Activated CD4-positive, alpha-beta T cell treated with anti-CD3 and anti-CD28 coated beads for 4 hours (primary cell): Measurements from ENCODE around the gene CRACR2B.
A peak's percentile ranks its signal among the peaks of the same experiment; 100 is the strongest.

Experiments used
- DNase-seq, 2 donors: peaks; one replicate each; pipeline ENCODE4 v3.0.0-alpha.2; 2020

The CRACR2B gene

DNA sequence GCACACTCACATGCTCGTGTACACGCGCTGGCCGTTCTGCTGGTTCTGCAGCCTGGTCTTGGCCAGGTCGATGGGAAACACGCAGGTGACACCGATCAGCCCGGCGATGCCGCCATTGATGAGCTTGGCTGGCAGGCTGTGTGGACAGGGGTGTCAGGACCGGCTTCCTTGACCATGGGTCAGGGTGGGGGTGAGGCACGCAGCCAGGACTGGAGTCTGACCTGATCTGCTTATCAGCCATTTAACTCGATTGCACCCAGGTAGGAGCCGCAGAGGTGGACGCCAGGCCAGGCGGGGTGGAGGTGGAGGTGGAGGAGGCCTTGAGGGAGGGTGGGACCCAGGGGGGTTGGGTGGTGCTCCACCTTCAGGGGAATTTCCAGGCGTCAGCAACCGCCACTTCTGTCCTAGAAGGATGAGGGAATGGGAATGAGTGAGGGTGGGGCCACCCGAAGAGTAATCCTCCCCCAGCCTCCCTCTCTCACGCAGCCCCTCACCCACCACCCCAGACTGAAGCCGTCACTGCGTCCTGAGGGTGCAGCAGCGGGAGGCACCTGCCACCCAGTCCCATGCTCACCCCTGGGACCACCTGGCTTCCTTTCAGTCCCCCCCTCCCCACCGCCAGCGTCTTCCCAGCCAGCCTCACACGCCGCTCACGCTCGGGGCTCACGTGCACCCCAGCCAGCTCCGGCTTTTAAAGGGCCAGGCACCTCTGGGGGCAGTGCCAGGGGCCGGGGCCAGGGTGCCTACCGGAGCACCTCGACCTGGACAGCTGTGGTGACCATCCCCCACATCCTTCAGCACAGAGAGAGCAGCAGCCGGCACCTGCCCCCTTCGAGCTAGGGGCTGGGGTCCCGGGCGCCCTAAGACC is 32.7 kb upstream of the CRACR2B start:
- DNase-seq = no peak

DNA sequence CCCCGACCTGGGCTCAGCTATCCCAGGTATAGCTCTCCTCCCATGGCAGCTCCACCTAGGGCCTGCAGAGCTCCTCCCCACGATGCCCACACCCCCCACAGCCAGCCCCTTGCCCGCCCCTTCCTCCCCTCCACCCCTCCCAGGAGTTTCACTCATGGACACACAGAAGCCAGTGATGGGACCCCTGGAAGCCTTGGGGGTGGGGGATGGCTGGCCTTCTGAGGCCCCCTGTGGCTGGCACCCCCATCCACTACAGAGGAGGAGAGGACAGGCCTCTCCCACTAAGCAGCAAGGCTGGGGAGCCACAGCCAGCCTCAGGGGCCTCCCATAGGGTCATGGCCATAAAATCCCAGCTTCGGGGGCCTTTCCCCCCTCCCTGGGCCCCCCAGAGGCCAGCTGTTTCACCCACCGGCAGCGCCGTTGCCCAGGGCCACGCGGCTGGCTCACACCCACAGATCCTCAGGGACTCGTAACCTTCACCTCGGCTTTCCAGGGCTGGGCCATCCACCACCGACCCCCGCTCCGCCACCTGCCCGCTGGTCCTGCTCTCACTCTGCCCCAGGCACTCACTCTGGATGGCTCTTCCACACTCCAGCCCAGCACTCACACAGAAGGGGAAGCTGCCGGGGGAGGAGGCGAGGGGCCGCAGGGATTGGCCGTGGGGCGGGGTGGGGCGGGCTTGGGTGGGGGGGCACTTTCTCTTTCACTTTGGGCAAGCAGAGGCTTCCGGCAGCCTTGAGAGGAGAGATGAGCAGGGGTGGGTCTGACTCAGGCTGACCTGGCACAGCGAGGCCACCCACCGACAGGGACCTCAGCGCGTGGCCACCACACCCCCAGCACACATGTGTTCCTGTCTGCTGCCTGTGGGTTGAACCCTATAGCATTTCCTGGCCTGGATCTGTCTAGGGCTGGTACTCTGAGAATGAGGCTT is 31.8 kb upstream of the CRACR2B start:
- DNase-seq = peak; percentile 77 to 86

DNA sequence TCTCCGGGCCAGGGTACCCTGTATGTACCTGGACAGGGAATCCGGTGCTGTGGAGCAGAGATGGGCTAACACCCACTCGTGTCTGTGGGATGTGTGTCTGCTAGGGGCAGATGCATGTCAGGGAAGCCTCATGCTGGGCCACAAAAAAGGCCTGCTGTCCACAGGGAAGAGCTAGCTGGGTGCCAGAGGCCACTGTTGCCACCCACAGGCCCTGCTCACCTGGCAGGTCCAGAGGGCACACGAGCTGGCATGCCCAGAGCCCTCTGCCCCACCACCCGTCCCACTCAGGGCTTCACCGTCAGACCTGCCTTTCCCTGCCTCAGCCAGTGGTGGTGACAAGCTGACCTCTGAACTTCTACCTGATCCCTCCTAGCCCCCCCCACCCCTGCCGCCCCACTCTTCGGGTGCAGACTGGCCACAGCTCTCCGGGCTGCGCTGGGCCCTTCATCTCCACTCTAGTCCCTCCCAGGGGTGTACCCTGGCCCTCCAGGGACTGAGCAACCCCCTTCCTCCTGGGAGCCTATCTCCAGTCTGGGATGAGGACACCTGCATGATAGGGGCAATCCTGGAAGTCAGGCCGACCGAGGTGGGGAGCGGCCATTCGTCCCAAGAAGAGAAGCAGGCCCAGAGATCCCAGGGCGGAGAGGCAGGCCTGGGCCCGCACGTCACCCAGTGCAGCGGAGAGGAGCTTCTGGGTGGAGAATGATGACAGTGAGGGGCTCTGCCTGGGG is 31.0 kb upstream of the CRACR2B start:
- no peak for DNase-seq

DNA sequence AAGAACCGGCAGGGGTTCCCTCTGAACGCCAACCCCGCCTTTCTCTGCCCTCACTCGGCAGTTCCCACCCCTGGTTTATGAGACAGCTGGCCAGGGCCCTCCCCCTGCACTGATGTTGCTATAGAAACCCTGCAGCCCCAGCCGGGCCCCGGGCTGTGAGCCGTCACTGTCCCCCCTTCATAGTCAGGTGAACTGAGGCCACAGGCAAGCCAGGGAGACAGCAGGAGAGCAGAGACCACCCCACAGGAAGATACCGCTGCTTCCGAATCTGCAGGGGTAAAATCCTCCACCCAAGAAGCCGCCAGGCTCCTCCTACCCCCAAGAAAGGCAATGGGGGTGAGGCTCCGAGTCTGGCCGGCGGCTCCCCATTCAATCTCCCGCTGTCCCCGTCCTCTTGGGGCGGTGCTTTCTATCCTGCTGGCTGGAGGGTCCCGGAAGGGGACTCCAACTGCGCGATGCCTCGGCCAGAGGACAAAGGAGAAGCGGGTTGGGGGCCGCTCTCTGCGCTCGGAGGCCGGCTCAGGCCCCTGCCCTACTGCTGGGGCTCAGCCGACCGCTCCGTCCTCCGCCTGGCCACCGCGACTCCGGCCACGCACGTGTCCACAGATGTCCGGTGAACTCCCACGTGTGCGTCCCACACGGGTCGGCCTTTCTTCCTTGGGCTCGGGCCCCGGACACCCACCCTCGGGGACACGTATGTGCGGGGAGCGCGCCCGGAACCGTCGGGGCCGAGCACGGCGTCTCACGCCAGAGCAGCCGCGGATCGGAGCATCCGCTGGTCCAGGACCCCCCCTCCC is 30.2 kb upstream of the CRACR2B start:
- DNase-seq = peak; percentile 59 to 63

DNA sequence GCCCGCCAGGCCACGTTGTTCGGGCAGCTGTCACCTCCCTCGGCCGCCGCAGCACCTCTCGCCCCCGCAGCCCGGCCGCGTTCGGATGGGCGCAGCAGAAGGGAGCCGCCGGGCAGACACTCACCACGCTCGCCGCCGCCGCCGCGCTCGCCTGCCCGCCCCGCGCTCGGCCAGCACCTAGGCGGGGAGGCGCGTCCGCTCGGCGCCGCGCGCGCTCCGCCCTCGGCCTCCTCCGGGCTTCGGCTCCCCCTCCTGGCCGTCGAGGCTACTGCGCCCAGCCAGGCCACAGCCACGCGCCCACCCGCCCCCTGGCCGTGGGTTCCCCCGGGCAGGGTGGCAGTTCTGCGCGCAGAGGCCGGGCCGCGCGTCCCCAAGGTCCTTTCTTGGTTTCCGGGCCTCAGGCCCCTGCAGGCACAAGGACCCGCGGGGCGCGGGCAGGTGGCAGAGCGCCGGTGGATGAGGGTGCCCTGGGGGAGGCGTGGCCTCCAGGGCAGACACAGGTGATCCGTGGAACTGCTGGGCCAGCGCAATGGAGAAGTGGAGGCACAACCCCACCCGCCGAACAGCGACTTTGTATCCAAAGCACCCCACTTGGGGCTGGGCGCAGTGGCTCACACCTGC is 29.5 kb upstream of the CRACR2B start, which contains the start of gene SLC25A22:
Gene SLC25A22, minus strand, starts transcription at position 189 of the 621 bp plus-strand sequence. CDS start 3,275 bp downstream, outside the sequence.
- DNase-seq = peak; percentile 80

DNA sequence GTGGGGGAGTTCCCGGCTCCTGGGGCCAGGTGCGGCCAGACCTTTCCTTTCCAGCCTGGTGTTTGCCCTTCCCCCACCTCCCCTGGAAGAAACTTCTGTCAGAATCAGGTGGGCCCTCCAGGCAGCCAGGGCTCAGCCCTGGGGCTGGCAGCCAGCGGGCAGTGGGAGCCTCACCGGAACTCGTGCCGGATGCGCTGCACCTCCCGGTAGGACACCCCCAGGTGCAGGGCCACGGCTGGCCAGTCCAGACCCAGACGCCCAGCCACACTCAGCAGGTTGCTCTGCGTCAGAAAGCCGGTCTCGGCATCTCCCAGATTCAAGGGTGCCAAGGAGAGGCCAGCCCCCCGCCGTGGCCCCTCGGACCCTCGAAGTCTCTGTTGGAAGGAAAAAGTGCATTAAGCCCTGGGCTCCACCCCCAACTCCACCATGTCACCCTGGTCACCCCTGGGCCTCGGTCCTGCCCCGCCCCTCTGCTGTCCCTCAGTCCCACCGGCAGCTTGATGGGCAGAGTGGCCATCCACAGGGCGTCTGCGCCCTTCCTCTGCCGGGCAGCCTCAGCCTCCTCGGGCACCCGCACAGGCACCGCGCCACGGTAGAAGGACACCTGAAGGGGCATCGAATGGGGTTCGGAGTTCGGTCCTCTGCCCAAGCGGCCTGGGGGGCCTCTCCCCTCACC is 27.9 kb upstream of the CRACR2B start:
- DNase-seq = no peak

DNA sequence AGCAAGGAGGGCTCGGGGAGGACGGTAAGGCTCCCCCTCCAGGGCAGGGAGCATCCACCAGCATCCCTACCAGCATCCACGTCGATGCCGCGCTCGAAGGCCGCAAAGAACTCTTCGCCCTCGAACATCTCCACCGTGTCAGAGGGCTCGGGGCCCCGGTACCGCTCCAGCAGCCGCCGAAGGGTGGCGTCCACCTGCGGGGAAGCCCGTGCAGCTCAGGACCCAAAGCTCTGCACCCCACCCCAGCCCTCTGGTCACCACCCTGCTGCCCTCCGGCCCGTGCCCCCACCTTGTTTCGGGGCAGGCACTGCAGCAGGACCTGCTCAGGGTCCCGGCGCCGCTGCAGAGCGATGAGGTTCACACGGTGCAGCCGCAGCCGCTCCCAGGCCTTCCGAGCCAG is 27.2 kb upstream of the CRACR2B start:
- no peak for DNase-seq

DNA sequence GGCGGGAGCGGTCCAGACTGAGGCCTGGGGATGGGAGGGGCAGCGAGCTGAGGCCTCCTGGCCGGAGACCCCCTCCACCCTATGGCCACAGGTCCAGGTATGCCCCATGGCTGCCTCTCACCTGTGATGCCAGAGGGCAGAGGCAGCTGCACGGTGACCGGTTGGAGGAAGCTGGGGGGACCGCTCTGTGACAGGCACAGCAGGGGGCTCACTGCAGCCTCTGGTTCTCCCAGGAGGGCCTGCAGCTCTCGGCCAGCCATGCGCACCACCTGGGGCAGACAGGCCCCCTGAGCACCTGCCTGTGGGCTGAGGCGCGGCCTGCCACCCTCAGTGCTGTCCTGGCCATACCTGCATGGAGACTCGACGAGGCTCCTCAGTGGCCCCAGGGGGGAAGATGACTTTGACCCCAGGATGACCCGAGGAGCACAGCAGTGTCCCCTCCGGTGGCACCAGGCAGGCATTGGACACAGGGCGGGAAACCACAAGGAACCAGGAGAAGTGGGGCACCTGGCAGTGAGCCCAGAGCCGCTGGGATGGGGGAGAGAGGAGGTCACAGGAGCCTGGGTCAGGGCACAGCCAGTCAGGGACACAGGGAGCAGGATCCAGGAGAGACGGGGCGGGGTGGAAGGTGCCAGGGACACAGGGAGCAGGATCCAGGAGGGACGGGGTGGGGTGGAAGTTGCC is 26.5 kb upstream of the CRACR2B start:
- no peak for DNase-seq

DNA sequence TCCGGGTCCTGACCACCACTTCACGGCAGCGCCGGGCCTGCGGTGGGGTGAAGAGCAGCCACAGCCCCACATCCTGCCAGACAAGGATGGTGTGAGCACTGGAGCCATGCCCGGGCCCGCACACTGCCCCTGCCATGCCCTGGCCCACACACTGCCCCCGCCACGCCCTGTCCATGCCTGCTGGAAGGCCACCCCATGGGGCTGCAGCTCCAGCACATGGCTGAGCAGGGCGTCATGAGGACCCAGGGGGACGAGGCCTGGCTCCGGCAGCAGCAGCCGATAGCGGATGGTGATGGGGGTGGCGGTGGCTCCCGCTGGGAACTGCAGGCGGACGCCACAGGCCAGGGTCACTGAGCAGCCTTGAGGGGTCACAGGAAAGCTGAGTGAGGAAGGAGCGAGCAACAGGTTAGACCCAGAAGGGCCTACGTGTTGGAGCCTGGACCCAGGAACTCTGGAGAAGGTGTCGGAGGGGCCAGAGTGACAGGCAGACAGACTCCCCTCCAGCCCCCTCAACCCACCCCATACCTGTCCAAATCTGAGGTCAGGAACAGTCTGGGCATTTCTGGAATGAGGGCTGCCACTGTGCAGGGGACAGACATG is 25.6 kb upstream of the CRACR2B start:
- no peak for DNase-seq

DNA sequence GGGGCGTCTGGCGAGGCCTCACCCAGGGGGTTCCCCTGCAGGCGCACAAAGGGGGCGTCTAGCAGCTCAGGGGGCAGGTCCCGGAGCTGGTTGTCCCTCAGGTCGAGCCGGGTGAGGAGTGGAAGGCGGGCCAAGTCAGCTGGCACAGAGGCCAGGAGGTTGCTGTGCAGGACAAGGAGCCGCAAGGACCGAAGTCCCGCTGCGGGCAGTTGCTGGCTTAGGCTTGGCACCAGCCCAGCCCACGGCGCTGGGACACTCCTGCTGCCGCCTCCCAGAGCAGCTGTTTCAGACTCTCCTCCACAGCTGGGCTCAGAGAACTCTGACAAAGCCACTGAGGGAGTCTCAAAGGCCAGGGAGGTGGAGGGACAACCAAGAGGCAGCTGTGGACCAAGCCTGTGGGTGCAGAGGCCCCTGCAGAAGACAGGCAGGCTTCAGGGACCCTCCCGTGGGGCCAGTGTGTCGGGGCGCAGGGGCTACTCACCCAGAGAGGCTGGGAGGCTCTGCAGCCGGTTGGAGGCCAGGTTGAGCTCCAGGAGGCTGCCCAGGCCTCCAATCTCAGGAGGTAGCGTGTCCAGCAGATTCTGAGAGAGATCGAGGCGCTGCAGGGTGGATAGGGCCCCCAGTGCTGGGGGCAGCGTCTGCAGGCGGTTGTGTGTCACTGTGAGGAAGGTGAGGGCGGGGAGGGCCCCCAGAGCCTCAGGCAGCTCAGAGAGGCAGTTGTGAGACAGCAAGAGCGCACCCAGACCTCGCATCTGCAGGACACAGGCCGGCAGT is 24.8 kb upstream of the CRACR2B start:
- no peak for DNase-seq

DNA sequence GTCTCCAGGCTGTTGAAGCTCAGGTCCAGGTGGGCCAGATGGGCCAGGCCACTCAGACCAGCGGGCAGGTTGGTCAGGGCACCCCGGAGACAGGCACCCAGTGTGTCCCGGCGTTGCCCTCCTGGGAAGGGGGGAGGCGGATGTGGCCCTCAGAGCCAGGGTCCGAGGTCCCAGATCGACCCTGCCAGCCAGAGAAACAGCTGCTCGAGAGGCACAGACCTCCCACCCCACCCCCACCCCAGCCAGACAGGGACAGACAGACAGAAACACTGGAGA is 24.3 kb upstream of the CRACR2B start:
- no peak for DNase-seq

DNA sequence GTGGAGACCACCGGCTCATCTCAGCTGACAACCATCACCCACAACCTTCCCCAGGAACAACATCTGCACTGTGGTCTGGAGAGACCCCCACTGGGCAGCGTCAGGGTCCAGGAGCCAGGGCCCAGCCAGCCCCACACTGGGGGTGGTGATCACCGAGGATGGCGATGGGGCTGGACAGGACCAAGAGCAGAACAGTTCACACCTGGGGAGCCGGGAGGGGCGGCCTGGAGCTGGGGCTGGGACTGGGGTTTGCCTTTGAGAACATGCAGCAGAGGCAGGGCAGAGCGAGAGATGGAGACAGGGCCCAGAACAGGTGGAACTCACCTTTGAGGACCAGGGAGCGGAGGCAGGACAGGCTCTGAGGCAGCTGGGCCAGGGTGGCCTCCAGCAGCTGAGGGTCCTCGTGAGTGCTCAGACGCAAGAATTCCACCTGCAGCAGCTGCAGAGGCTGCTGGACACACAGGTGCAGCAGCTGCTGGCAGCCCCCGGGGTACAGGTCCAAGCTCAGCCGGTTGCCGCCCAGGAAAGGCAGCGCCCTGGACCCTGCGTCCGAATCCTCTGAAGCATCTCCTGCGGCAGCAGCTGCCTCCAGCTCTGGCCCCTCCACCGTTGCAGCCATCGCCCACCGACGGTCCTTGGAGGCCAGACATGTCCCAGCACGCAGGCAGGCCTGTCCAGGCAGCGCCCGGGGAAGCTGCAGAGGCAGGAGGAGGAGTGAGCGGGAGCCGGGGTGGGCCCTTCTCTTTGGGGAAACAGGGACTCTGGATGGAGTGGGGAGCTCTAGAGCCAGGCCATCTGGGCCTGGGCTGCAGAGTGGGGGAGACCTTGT is 23.7 kb upstream of the CRACR2B start:
- DNase-seq = no peak

DNA sequence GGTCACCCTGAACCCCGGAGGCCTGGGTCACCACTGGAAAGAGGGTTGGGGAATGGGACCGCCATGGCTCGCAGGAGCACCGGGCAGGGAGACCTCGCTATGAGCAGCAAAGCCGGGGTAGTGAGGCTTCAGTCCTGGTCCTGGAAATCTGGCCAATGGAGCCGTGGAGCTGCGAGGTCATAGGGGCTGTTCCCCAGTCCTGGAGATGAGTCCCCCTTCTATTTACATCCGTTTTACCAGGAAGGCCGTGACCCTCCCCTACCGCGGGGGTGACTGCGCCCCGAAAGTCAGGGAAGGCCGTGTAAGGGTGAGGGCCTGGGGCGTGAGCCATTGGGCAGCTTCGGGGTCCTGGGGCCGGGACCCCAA is 23.1 kb upstream of the CRACR2B start:
- DNase-seq = no peak

DNA sequence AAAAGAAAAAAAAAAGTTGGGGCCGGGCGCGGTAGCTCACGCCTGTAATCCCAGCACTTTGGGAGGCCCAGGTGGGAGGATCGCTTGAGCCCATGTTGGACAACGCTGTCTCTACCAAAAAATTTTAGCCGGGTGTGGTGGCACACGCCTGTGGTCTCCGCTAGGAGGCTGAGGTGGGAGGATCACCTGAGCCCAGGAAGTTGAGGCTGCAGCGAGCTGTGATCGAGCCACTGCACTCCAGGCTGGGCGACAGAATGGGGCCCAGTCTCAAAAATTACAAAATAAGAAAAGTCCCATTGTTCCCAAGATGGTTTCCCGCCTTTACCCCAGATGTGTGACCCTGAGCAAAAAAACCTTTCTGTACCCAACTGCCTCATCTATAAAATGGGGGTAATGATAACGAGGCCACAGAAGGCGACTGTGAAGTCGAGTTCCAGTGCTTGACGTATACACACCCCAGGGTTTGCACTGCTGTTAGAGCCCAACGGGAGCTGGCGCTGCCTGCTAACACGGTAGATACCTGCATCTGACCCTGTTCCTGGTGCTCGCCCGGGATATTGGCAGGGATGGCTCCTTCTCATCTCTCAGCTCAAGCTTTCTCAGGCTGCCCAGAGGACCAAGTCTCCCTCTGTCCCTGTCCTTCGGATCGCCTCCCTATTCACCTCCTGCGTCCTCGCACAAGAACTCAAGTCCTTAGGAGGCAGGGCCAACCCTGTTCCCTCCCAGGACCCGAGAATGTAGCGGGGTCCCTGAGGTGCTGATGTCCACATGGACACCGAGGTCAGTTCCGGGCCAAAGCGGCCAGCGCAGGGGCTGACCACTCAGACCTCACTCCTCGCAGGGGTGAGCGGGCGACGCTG is 19.1 kb upstream of the CRACR2B start:
- no peak for DNase-seq

DNA sequence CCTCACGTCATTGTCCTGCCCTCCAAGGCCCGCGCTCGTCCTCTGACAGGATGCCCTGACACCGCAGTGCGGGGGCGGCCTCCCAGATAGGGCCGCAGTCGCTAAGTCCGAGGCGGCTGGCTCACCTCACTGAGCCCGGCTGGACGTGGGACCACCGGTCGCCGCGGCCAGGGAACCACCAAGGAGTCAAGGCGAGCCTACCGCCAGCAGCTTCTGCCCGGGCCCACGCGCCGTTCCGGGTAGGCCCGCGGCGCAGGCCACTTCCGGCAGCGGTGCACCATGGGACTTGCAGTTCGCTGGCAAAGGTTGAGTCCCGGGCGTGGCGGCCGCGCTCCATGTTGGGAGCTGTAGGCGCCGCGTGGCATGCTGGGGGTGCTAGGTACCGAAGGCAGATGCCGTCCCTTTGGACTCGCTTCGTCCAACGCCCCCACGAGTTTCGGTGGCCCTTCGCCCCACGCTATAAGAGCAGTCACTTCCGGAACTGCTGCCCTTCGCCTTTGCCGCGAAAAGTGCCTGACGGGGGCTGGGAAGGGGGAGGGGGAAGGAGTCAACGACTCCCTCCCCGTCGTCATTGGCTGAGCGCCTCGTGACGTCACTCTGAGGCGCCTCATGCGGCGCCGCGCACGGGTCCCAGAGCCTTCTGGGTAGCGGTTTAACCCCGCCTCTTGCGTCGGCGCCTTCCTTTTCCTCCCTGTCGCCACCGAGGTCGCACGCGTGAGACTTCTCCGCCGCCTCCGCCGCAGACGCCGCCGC is 18.3 kb upstream of the CRACR2B start, which contains the start of gene RPLP2:
Gene RPLP2, plus strand, starts transcription at position 681 of the 753 bp plus-strand sequence. CDS start 268 bp downstream, outside the sequence.
- peak; percentile 97 to 98 for DNase-seq

DNA sequence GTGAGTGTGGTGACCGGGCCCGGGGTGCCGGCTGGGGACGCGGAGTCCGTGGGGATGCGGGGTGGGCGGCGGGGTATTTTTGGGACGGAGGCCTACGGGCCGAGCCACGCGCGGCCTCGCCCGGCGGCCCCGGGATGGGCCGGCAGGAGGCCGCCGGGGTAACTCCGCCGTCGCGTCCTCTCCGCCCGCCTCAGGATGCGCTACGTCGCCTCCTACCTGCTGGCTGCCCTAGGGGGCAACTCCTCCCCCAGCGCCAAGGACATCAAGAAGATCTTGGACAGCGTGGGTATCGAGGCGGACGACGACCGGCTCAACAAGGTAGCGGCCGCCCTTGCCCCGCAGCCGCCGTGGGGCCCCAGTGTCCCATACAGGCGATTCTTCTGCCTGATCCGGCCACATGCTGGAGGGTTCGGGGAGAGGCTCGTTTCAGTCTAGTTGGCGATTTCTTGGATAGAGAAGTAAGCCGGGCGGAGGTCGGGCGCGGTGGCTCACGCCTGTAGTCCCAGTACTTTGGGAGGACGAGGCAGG is 17.6 kb upstream of the CRACR2B start:
- peak in 1 of 2 donors; percentile 30 for DNase-seq
